ENCODE data around the gene HRK.

GRCh38 chr12:116884871-116885270 is 3.6 kb upstream of the HRK start:
- TF ChIP-seq CTCF (conservative IDR thresholded peaks at IDR 0.05; ENCODE audit: low read depth, low read length) = no peak
- TF ChIP-seq SMC3 (IDR thresholded peaks at IDR 0.05; ENCODE audit: low read depth, low read length) = no peak
- TF ChIP-seq CHD1 (IDR thresholded peaks at IDR 0.05; ENCODE audit: low read depth, low read length) = no peak
- no peak for TF ChIP-seq RFX5 (IDR thresholded peaks at IDR 0.05; ENCODE audit: low read depth, low read length)
- no peak for TF ChIP-seq NFE2L2 (IDR thresholded peaks at IDR 0.05; ENCODE audit: low read depth, low read length)
- TF ChIP-seq MXI1 (IDR thresholded peaks at IDR 0.05; ENCODE audit: borderline replicate concordance, low read depth, low read length) = no peak
- TF ChIP-seq POLR2A (IDR thresholded peaks at IDR 0.05; ENCODE audit: low read depth, low read length) = no peak
- TF ChIP-seq CEBPB (IDR thresholded peaks at IDR 0.05; ENCODE audit: low read depth, low read length) = no peak
- no peak for TF ChIP-seq MAFK (IDR thresholded peaks at IDR 0.05; ENCODE audit: low read depth, low read length)
- no peak for TF ChIP-seq USF2 (IDR thresholded peaks at IDR 0.05; ENCODE audit: low read depth, low read length)
- TF ChIP-seq RCOR1 (IDR thresholded peaks at IDR 0.05; ENCODE audit: insufficient replicate concordance, low read length) = no peak

Data from IMR-90 (cell line).